WI38 (cell line): ENCODE measurements around the gene PMM1.
A peak's percentile ranks its signal among the peaks of the same experiment; 100 is the strongest.
"Not testable (repeated sequence)": the region's sequence is repeated elsewhere in the genome, so short reads cannot be mapped to it uniquely, and the experiment has no call there.

Source experiments
- H3K4me3 ChIP-seq: 2 replicates; pipeline ENCODE4 v1.5.1; 2011; ENCODE audit warnings: low read depth, mild to moderate bottlenecking, control low read depth, low read length
- CTCF ChIP-seq: IDR thresholded peaks from 2 replicates; pipeline ENCODE4 v1.5.1; 2012; ENCODE audit warnings: low read depth, mild to moderate bottlenecking, control low read depth, low read length

Gene PMM1

GRCh38 chr22:41603873-41604332 lies 14.3 kb upstream of the PMM1 start:
- TF ChIP-seq CTCF = no peak
- no peak overlapping the region for H3K4me3 ChIP-seq

GRCh38 chr22:41600976-41601375 lies 11.3 kb upstream of the PMM1 start:
- H3K4me3 ChIP-seq = no peak overlapping the region
- TF ChIP-seq CTCF = no peak

- TF ChIP-seq CTCF = no peak
- H3K4me3 ChIP-seq = no peak overlapping the region
Measured at GRCh38 chr22:41598891-41599635, 9.4 kb upstream of the PMM1 start.

GRCh38 chr22:41598081-41598480 lies 8.4 kb upstream of the PMM1 start:
- no peak overlapping the region for H3K4me3 ChIP-seq
- TF ChIP-seq CTCF = no peak

GRCh38 chr22:41597635-41597953 lies 8.0 kb upstream of the PMM1 start:
- no peak for TF ChIP-seq CTCF

GRCh38 chr22:41596776-41597634 lies 7.4 kb upstream of the PMM1 start:
- peak; percentile 82 for TF ChIP-seq CTCF
- H3K4me3 ChIP-seq = no peak overlapping the region

More at GRCh38 chr22:41597635-41597953, 8.0 kb upstream of the PMM1 start:
- H3K4me3 ChIP-seq = no peak overlapping the region

- TF ChIP-seq CTCF = no peak
- H3K4me3 ChIP-seq = no peak overlapping the region
Measured at GRCh38 chr22:41595703-41596102, 6.1 kb upstream of the PMM1 start.

- H3K4me3 ChIP-seq = not testable (repeated sequence)
Measured at GRCh38 chr22:41593336-41593960, 3.8 kb upstream of the PMM1 start.
